Left ventricle myocardium inferior (tissue), 1 donor: ENCODE measurements around the gene UGT1A4. TPM values are rescaled to one million over a fixed set of nuclear protein-coding genes. Genes with fewer than 3 reads are reported as not detected.

Experiments used
- DNase-seq: peaks from one replicate; pipeline ENCODE4 v3.0.0-alpha.2; 2020
- H3K27ac ChIP-seq: fragments of 200-600 bp; replicated peaks from 2 replicates; pipeline ENCODE4 v1.8.0; 2021
- H3K27me3 ChIP-seq: fragments of 200-600 bp; 2 replicates; pipeline ENCODE4 v1.8.0; 2021; ENCODE audit warnings: low read depth
- H3K36me3 ChIP-seq: fragments of 200-600 bp; 2 replicates; pipeline ENCODE4 v1.8.0; 2021
- H3K4me1 ChIP-seq: fragments of 200-600 bp; 2 replicates; pipeline ENCODE4 v1.8.0; 2021
- H3K4me3 ChIP-seq: fragments of 200-600 bp; 2 replicates; pipeline ENCODE4 v1.8.0; 2021; ENCODE audit warnings: mild to moderate bottlenecking, moderate library complexity
- H3K9me3 ChIP-seq: fragments of 200-600 bp; replicated peaks from 2 replicates; pipeline ENCODE4 v1.8.0; 2021
- CTCF ChIP-seq: fragments of 200-600 bp; IDR thresholded peaks from 2 replicates; pipeline ENCODE4 v1.8.0; 2021; ENCODE audit warnings: antibody characterized with exemption, mild to moderate bottlenecking, borderline replicate concordance
- intact Hi-C: fragments of 100-400 bp; cut with micrococcal nuclease; formaldehyde crosslinking; loops from one replicate; pipeline ENCODE4 v1.11.0; 2022
- long read RNA-seq: library from polyadenylated mRNA; unstranded; transcript quantifications from one replicate; pipeline ENCODE4 v2.0.0, GENCODE V29; 2021
- total RNA-seq: library from RNA; stranded (reverse); fragmentation: NEBNext Ultra II Directional; extraction: Animal tissue kit (Norgen Biotek cat#: 25700); gene quantifications from one replicate; pipeline ENCODE4 v1.2.1, GENCODE V29; 2021
- donor health status: DM: no; HTN: yes; CAD: no; lungs with severe emphysema.

UGT1A4 gene
- not detected for total RNA-seq
- long read RNA-seq, result 0 reads

GRCh38 chr2:233718552-233718951 lies at the start of gene UGT1A4:
UGT1A4 (plus strand) TSS chr2:233718736; CDS start chr2:233718821, 85 bp downstream.
- H3K4me3 ChIP-seq, result no peak within 1 kb of the TSS
- no peak for DNase-seq
- H3K4me1 ChIP-seq, result no peaks in the 10 kb centered on the region
- TF ChIP-seq CTCF, result no peak
- H3K36me3 ChIP-seq, result no peaks in the 10 kb centered on the region
- no peaks in the 10 kb centered on the region for H3K9me3 ChIP-seq
- H3K27me3 ChIP-seq, result peaks cover 61% of the 10 kb centered on the region
- intact Hi-C loops, result no loop called here
- no peak within 1 kb of the TSS for H3K27ac ChIP-seq

- no peak for DNase-seq
- intact Hi-C loops, result no loop called here
- no peak for TF ChIP-seq CTCF
- Histone ChIP-seq H3K4me3 (no peak within 1 kb of the TSS), H3K27ac (no peak within 1 kb of the TSS), H3K36me3 (no peaks in the 10 kb centered on the region), H3K4me1 (no peaks in the 10 kb centered on the region), H3K9me3 (peaks cover 10% of the 10 kb centered on the region), H3K27me3 (peaks cover 24% of the 10 kb centered on the region)
Observed at GRCh38 chr2:233671290-233672161, 47.0 kb upstream of the UGT1A4 start, which contains the start of gene UGT1A9. UGT1A9 (plus strand) TSS chr2:233671898; CDS start chr2:233671935, 37 bp downstream.

GRCh38 chr2:233672886-233673285 lies 45.6 kb upstream of the UGT1A4 start:
- intact Hi-C loops, result no loop called here
- Histone ChIP-seq H3K4me3 (no peak overlapping the region), H3K4me1 (no peaks in the 10 kb centered on the region), H3K36me3 (no peaks in the 10 kb centered on the region), H3K27ac (no peak overlapping the region), H3K9me3 (peaks cover 6% of the 10 kb centered on the region), H3K27me3 (peaks cover 36% of the 10 kb centered on the region)
- TF ChIP-seq CTCF, result no peak
- DNase-seq, result no peak

GRCh38 chr2:233673896-233674295 lies 44.6 kb upstream of the UGT1A4 start:
- intact Hi-C loops, result no loop called here
- H3K27me3 ChIP-seq, result peaks cover 39% of the 10 kb centered on the region
- DNase-seq, result no peak
- no peaks in the 10 kb centered on the region for H3K4me1 ChIP-seq
- H3K9me3 ChIP-seq, result no peaks in the 10 kb centered on the region
- H3K36me3 ChIP-seq, result no peaks in the 10 kb centered on the region
- H3K27ac ChIP-seq, result no peak overlapping the region
- no peak overlapping the region for H3K4me3 ChIP-seq
- TF ChIP-seq CTCF, result no peak

GRCh38 chr2:233674314-233674713 lies 44.2 kb upstream of the UGT1A4 start:
- Histone ChIP-seq H3K27me3 (peaks cover 43% of the 10 kb centered on the region), H3K4me1 (no peaks in the 10 kb centered on the region), H3K27ac (no peak overlapping the region), H3K36me3 (no peaks in the 10 kb centered on the region), H3K9me3 (no peaks in the 10 kb centered on the region), H3K4me3 (no peak overlapping the region)
- no peak for DNase-seq
- intact Hi-C loops, result no loop called here
- TF ChIP-seq CTCF, result no peak
